ENCODE results near the gene FAM50B. TPM values are rescaled to one million over a fixed set of nuclear protein-coding genes. Genes with fewer than 3 reads are reported as not detected.

Gene FAM50B
- total and polyA plus RNA-seq, 2 of the 13 experiments (the other 11 are each of a cell fraction or from before 2014, with no cell fraction given) = 0.05 TPM; not detected in 1

DNA sequence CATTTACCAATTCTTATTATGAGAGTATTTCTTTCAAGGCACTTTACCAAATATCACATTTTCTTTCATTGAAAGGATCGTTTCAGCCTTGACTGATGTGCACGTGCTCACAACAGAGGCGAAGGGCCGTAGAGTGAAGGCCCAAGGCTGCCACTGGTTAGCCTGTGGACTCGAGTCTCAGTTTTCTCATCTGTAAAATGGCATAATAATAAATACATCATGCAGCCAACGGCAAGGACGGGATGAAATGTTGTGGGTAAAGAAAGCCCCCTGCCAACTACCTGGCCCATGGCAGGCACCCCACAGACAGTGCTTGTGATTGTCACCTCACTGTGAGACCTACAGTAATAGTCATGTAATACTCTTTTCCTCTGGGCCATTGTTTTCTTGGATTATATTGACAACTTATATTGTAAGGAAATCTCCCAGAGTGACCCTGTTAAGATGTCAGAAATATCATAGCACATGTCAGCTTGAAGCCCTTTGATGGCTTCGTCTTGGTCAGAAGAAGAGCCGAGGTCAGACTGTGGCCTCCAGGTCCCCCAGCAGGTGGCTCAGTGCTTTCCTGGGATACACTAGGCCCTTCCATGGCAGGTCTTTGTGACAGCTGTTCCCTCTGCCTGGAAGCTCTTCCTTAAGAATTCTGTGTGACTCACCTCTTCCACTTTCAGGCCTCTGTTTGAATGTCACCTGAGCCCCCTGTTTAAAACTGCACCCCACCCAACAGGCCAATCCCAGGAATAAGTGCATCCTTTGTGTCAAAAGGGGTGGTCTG lies 36.3 kb downstream of the FAM50B start (continued):
- TF ChIP-seq, protein P1, sequence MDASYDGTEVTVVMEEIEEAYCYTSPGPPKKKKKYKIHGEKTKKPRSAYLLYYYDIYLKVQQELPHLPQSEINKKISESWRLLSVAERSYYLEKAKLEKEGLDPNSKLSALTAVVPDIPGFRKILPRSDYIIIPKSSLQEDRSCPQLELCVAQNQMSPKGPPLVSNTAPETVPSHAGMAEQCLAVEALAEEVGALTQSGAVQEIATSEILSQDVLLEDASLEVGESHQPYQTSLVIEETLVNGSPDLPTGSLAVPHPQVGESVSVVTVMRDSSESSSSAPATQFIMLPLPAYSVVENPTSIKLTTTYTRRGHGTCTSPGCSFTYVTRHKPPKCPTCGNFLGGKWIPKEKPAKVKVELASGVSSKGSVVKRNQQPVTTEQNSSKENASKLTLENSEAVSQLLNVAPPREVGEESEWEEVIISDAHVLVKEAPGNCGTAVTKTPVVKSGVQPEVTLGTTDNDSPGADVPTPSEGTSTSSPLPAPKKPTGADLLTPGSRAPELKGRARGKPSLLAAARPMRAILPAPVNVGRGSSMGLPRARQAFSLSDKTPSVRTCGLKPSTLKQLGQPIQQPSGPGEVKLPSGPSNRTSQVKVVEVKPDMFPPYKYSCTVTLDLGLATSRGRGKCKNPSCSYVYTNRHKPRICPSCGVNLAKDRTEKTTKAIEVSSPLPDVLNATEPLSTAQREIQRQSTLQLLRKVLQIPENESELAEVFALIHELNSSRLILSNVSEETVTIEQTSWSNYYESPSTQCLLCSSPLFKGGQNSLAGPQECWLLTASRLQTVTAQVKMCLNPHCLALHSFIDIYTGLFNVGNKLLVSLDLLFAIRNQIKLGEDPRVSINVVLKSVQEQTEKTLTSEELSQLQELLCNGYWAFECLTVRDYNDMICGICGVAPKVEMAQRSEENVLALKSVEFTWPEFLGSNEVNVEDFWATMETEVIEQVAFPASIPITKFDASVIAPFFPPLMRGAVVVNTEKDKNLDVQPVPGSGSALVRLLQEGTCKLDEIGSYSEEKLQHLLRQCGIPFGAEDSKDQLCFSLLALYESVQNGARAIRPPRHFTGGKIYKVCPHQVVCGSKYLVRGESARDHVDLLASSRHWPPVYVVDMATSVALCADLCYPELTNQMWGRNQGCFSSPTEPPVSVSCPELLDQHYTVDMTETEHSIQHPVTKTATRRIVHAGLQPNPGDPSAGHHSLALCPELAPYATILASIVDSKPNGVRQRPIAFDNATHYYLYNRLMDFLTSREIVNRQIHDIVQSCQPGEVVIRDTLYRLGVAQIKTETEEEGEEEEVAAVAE (CRISPR knock-in tag; IDR thresholded peaks at IDR 0.05; ENCODE audit: borderline replicate concordance) = no peak
- TF ChIP-seq, protein P2, sequence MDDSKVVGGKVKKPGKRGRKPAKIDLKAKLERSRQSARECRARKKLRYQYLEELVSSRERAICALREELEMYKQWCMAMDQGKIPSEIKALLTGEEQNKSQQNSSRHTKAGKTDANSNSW (CRISPR knock-in tag; IDR thresholded peaks at IDR 0.05; ENCODE audit: borderline replicate concordance) = no peak
- TF ChIP-seq ZNF17 (CRISPR knock-in tag; IDR thresholded peaks at IDR 0.05) = no peak
- TF ChIP-seq, protein P3, sequence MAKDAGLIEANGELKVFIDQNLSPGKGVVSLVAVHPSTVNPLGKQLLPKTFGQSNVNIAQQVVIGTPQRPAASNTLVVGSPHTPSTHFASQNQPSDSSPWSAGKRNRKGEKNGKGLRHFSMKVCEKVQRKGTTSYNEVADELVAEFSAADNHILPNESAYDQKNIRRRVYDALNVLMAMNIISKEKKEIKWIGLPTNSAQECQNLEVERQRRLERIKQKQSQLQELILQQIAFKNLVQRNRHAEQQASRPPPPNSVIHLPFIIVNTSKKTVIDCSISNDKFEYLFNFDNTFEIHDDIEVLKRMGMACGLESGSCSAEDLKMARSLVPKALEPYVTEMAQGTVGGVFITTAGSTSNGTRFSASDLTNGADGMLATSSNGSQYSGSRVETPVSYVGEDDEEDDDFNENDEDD (CRISPR knock-in tag; IDR thresholded peaks at IDR 0.05; ENCODE audit: borderline replicate concordance) = peak; percentile 20; the same call in 1 of the 2 replicates
- peak; percentile 72 for TF ChIP-seq GATAD2A (CRISPR knock-in tag; IDR thresholded peaks at IDR 0.05)
- TF ChIP-seq SNAI1 (CRISPR knock-in tag; IDR thresholded peaks at IDR 0.05; ENCODE audit: borderline replicate concordance) = no peak
- TF ChIP-seq HHEX (CRISPR knock-in tag; IDR thresholded peaks at IDR 0.05) = no peak
- TF ChIP-seq ZNF33A (CRISPR knock-in tag; IDR thresholded peaks at IDR 0.05; ENCODE audit: borderline replicate concordance) = no peak
- no peak for TF ChIP-seq ZSCAN22 (CRISPR knock-in tag; IDR thresholded peaks at IDR 0.05)
- no peak for TF ChIP-seq ZNF768 (CRISPR knock-in tag; IDR thresholded peaks at IDR 0.05)
- no peak for TF ChIP-seq ZNF230 (CRISPR knock-in tag; IDR thresholded peaks at IDR 0.05)
- no peak for TF ChIP-seq GATA4 (IDR thresholded peaks at IDR 0.05; ENCODE audit: borderline replicate concordance, low read depth)
- no peak for TF ChIP-seq ZNF567 (CRISPR knock-in tag; IDR thresholded peaks at IDR 0.05; ENCODE audit: borderline replicate concordance)
- no peak for TF ChIP-seq ATAD3A (CRISPR knock-in tag; IDR thresholded peaks at IDR 0.05)
- no peak for TF ChIP-seq ARHGAP35 (CRISPR knock-in tag; IDR thresholded peaks at IDR 0.05; ENCODE audit: borderline replicate concordance)
- TF ChIP-seq ZNF839 (CRISPR knock-in tag; IDR thresholded peaks at IDR 0.05; ENCODE audit: borderline replicate concordance) = no peak
- TF ChIP-seq, protein P4, sequence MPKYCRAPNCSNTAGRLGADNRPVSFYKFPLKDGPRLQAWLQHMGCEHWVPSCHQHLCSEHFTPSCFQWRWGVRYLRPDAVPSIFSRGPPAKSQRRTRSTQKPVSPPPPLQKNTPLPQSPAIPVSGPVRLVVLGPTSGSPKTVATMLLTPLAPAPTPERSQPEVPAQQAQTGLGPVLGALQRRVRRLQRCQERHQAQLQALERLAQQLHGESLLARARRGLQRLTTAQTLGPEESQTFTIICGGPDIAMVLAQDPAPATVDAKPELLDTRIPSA (CRISPR knock-in tag; IDR thresholded peaks at IDR 0.05; ENCODE audit: borderline replicate concordance) = no peak
- TF ChIP-seq, protein P5, sequence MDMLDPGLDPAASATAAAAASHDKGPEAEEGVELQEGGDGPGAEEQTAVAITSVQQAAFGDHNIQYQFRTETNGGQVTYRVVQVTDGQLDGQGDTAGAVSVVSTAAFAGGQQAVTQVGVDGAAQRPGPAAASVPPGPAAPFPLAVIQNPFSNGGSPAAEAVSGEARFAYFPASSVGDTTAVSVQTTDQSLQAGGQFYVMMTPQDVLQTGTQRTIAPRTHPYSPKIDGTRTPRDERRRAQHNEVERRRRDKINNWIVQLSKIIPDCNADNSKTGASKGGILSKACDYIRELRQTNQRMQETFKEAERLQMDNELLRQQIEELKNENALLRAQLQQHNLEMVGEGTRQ (IDR thresholded peaks at IDR 0.05; ENCODE audit: low read depth, low read length) = no peak
- TF ChIP-seq, protein P5 (CRISPR knock-in tag; IDR thresholded peaks at IDR 0.05; ENCODE audit: borderline replicate concordance) = no peak
- no peak for TF ChIP-seq ZNF572 (CRISPR knock-in tag; IDR thresholded peaks at IDR 0.05)
- TF ChIP-seq ZNF350 (CRISPR knock-in tag; IDR thresholded peaks at IDR 0.05; ENCODE audit: borderline replicate concordance, low read depth) = no peak

Data from HepG2 (cell line).